ENCODE data around the gene GNG2.
"Not testable (repeated sequence)": the region's sequence is repeated elsewhere in the genome, so short reads cannot be mapped to it uniquely, and the experiment has no call there.

DNA sequence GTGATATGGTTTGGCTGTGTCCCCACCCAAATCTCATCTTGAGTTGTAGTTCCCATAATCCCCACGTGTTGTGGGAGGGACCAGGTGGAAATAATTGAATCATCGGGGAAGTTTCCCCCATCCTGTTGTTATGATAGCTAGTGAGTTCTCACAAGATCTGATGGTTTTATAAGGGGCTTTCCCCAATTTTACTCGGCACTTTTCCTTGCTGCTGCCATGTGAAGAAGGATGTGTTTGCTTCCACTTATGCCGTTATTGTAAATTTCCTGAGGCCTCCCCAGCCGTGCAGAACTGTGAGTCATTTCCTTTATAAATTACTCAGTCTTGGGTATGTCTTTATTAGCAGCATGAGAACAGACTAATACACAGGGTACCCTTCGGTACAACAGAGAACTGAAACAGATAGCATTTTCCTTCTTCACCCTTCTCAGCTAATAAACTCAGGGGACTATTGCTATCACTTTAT is 45.3 kb downstream of the GNG2 start:
- TF ChIP-seq, protein P1, sequence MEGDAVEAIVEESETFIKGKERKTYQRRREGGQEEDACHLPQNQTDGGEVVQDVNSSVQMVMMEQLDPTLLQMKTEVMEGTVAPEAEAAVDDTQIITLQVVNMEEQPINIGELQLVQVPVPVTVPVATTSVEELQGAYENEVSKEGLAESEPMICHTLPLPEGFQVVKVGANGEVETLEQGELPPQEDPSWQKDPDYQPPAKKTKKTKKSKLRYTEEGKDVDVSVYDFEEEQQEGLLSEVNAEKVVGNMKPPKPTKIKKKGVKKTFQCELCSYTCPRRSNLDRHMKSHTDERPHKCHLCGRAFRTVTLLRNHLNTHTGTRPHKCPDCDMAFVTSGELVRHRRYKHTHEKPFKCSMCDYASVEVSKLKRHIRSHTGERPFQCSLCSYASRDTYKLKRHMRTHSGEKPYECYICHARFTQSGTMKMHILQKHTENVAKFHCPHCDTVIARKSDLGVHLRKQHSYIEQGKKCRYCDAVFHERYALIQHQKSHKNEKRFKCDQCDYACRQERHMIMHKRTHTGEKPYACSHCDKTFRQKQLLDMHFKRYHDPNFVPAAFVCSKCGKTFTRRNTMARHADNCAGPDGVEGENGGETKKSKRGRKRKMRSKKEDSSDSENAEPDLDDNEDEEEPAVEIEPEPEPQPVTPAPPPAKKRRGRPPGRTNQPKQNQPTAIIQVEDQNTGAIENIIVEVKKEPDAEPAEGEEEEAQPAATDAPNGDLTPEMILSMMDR (IDR thresholded peaks at IDR 0.05; ENCODE audit: poor library complexity): not testable (repeated sequence)
- not testable (repeated sequence) for TF ChIP-seq EZH2 (IDR thresholded peaks at IDR 0.05; ENCODE audit: borderline replicate concordance); EZH2phosphoT487 (IDR thresholded peaks at IDR 0.05; ENCODE audit: low read depth, severe bottlenecking, unreplicated experiment)

All from hepatocyte (in vitro differentiated cells).